MCF 10A (cell line): ENCODE data around the gene DCST2. TPM values are rescaled to one million over a fixed set of nuclear protein-coding genes. Genes with fewer than 3 reads are reported as not detected.

ENCODE experiments used
- BruUV-seq: library from RNA; stranded (reverse); fragments of 400-500 nt; replicated peaks from 2 replicates; lab custom pipeline; 2021; lab: Mats Ljungman, UMichigan
- CTCF ChIA-PET: fragments of 300-600 bp; sonication (Branson Sonifier 250); formaldehyde crosslinking; extraction: SDS; loops from one replicate; lab custom pipeline; 2021; ENCODE audit warnings: antibody characterized with exemption, inconsistent platforms; lab: Yijun Ruan, JAX
- POLR2A ChIA-PET: fragments of 300-600, 350-650 bp; sonication (Branson Sonifier 250); formaldehyde crosslinking; extraction: SDS; loops from one replicate; lab custom pipeline; 2020; ENCODE audit warnings: antibody characterized with exemption, inconsistent platforms; lab: Yijun Ruan, JAX
- DNase-seq: peaks from one replicate; pipeline ENCODE4 v3.0.0-alpha.2; 2018; ENCODE audit not compliant: unreplicated experiment
- H3K27ac Mint-ChIP-seq: one replicate; pipeline ENCODE4 v1.8.0; 2022; ENCODE audit warnings: mild to moderate bottlenecking, low read depth, mixed read lengths; ENCODE audit not compliant: unreplicated experiment
- H3K27me3 Mint-ChIP-seq: one replicate; pipeline ENCODE4 v1.8.0; 2022; ENCODE audit warnings: mixed read lengths; ENCODE audit not compliant: insufficient read depth, unreplicated experiment
- H3K36me3 Mint-ChIP-seq: one replicate; pipeline ENCODE4 v1.8.0; 2022; ENCODE audit warnings: mild to moderate bottlenecking, moderate library complexity, mixed read lengths; ENCODE audit not compliant: insufficient read depth, unreplicated experiment
- H3K4me1 Mint-ChIP-seq: one replicate; pipeline ENCODE4 v1.8.0; 2022; ENCODE audit warnings: mixed read lengths; ENCODE audit not compliant: insufficient read depth, unreplicated experiment
- H3K4me3 Mint-ChIP-seq: one replicate; pipeline ENCODE4 v1.8.0; 2022; ENCODE audit warnings: mild to moderate bottlenecking, moderate library complexity, mixed read lengths; ENCODE audit not compliant: unreplicated experiment
- H3K9me3 Mint-ChIP-seq: one replicate; pipeline ENCODE4 v1.8.0; 2022; ENCODE audit warnings: mixed read lengths; ENCODE audit not compliant: unreplicated experiment
- intact Hi-C: fragments of 100-400 bp; cut with micrococcal nuclease; formaldehyde crosslinking; loops from 2 replicates; pipeline ENCODE4 v1.14.1; 2022
- total RNA-seq: library from RNA; stranded (reverse); gene quantifications from 2 replicates; pipeline ENCODE4 v1.2.3, GENCODE V29; 2022
- TF ChIP-seq, protein P1 (sequence below): fragments of 200-600 bp; IDR thresholded peaks from one replicate; pipeline ENCODE4 v1.8.0; 2022; ENCODE audit warnings: antibody characterized with exemption, mild to moderate bottlenecking; ENCODE audit not compliant: unreplicated experiment

DCST2 gene
- total RNA-seq, 1 experiment from 2014 or later: 0.91 TPM

DNA sequence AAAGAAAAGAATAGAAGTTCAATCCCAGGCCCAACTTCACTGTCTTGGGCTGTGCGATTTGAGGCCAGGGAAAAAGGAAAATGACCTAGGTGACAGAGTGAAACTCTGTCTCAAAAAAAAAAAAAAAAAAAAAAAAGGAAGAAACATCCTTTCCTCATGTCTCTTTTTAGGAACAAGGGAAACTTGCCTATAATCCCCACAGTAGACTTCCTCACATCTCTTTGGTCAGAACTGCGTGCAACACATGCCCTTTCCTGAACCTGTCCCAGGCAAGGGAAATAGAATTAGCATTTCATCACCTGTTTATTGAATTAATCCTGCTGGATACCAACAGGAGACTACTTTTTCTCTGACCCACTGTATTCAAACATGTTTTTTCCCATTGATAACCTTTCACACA lies 2.4 kb upstream of the DCST2 start:
- ChIA-PET POLR2A (interaction anchor here (0.7 to 9.7 kb wide), 3 partner anchors 17 to 65 kb away, joined by 3 to 275 read pairs (median 5); partner anchors contain the start of gene SHC1), CTCF (interaction anchor here (2.5 to 23.3 kb wide), 2 partner anchors 9 to 19 kb away, joined by 12 to 390 read pairs; no protein-coding TSS in a partner anchor)
- Mint-ChIP-seq H3K27ac (no peak overlapping the region), H3K27me3 (no peaks in the 10 kb centered on the region), H3K9me3 (no peaks in the 10 kb centered on the region), H3K36me3 (no peaks in the 10 kb centered on the region), H3K4me1 (peaks cover 33% of the 10 kb centered on the region), H3K4me3 (no peak overlapping the region)
- TF ChIP-seq, protein P1, sequence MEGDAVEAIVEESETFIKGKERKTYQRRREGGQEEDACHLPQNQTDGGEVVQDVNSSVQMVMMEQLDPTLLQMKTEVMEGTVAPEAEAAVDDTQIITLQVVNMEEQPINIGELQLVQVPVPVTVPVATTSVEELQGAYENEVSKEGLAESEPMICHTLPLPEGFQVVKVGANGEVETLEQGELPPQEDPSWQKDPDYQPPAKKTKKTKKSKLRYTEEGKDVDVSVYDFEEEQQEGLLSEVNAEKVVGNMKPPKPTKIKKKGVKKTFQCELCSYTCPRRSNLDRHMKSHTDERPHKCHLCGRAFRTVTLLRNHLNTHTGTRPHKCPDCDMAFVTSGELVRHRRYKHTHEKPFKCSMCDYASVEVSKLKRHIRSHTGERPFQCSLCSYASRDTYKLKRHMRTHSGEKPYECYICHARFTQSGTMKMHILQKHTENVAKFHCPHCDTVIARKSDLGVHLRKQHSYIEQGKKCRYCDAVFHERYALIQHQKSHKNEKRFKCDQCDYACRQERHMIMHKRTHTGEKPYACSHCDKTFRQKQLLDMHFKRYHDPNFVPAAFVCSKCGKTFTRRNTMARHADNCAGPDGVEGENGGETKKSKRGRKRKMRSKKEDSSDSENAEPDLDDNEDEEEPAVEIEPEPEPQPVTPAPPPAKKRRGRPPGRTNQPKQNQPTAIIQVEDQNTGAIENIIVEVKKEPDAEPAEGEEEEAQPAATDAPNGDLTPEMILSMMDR: no peak
- intact Hi-C loops: no loop called here
- DNase-seq: no peak
- no TSS peak for BruUV-seq

DNA sequence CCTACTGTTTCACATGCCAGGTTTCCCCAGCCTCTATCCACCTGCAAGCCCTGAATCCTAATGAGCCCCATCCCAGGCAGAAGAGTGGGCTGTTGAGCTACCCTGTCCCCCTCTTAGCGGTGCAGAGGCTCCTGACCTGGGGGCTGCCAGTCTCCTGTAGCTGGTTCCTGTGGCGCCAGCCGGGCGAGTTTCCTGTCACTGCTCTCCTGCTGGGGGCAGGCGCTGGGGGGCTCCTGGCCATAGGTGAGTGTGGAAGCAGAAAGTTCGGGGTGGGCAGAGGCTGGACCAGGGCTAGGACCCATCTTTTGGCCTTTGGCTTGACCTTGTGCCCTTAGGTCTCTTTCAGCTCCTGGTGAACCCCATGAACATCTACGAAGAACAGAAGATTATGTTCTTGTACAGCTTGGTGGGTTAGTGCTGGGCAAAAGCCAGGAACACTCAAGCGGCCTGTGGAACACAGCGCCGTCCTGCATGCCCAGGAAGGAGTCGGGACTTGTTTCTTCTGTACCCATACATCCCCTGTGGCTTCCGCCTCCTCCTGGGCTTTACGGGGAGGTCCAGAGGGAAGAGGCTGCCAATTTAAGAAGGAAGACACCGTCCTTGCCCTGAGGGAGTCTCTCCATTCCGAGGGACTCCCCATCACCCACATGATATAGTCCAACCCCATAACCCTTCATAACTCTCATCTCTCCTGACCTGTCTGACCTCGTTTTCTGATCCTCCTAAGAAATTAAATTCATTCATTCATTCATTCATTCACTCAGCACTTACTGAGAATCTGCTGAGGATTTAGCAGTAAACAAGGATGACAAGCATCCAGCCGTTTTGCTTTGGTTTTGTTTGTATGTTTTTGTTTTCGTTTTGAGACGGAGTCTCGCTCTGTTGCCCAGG lies 982 bp upstream of the DCST2 start:
- intact Hi-C loops: no loop called here
- Mint-ChIP-seq H3K36me3 (no peaks in the 10 kb centered on the region), H3K4me3 (no peak overlapping the region), H3K27me3 (no peaks in the 10 kb centered on the region), H3K4me1 (peaks cover 32% of the 10 kb centered on the region), H3K9me3 (no peaks in the 10 kb centered on the region), H3K27ac (no peak overlapping the region)
- no TSS peak for BruUV-seq
- POLR2A ChIA-PET: interaction anchor here (1.2 to 9.7 kb wide), 2 partner anchors 15 to 31 kb away, joined by 4 to 275 read pairs; no protein-coding TSS in a partner anchor
- no peak for DNase-seq
- TF ChIP-seq, protein P1: no peak
- CTCF ChIA-PET: interaction anchor here (0.6 to 2.5 kb wide), 8 partner anchors 11 to 81 kb away, joined by 3 to 12 read pairs (median 3); no protein-coding TSS in a partner anchor

DNA sequence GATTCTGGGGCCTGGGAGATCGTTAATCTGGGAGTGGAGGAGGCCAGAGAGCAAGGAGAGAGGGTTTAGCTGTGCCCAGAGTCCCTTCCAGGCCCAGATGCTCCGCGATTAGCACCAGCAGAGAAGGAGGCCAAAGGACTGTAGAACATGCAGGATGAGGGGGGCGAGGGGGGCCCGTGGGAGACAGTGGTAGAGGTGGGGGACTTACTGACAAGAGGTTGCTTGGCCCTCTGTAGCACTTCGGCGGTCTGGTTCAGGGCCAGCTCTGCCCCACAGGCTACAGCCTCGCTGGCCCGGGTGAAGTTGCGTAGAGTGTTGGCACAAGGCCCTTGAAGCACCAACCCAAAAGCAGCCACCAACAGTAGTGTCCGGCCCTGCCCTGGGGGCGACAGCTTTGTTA lies 695 bp downstream of the DCST2 start:
- intact Hi-C loops: no loop called here
- DNase-seq: no peak
- no peaks in the 10 kb centered on the region for H3K36me3 Mint-ChIP-seq
- BruUV-seq: no TSS peak
- CTCF ChIA-PET: interaction anchor here (0.6 to 1.1 kb wide), 4 partner anchors 11 to 16 kb away, joined by 3 to 5 read pairs (median 4); no protein-coding TSS in a partner anchor
- H3K27me3 Mint-ChIP-seq: no peaks in the 10 kb centered on the region
- H3K27ac Mint-ChIP-seq: no peak overlapping the region
- no peaks in the 10 kb centered on the region for H3K9me3 Mint-ChIP-seq
- TF ChIP-seq, protein P1: no peak
- POLR2A ChIA-PET: interaction anchor here (9.7 kb wide), 1 partner anchor 14 kb away, joined by 275 read pairs; no protein-coding TSS in a partner anchor
- peaks cover 15% of the 10 kb centered on the region for H3K4me1 Mint-ChIP-seq
- H3K4me3 Mint-ChIP-seq: no peak overlapping the region

DNA sequence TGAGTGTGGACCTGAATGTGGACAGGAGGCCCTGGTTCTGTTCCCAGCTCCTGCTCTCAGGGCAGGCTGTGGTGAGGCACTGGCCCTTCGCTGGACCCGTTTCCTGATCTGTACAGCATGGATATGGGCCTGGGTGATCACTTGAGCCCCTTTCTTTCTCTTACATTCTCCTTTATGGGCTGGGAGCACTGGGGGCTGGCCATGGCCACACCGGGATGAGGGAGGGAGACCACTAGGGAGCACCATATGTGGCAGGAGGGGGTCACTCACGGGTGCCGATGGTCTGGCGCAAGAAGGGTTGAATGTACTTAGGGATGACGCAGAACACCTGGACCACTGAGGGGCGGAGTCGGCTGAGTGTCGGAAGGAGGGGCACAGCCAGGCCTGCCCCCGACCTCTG lies 2.7 kb downstream of the DCST2 start:
- no peaks in the 10 kb centered on the region for H3K27me3 Mint-ChIP-seq
- DNase-seq: no peak
- ChIA-PET CTCF (interaction anchor here (1.7 kb wide), 1 partner anchor 13 kb away, joined by 4 read pairs; no protein-coding TSS in a partner anchor), POLR2A (interaction anchor here (9.7 kb wide), 1 partner anchor 12 kb away, joined by 275 read pairs; no protein-coding TSS in a partner anchor)
- TF ChIP-seq, protein P1: no peak
- intact Hi-C loops: no loop called here
- H3K4me3 Mint-ChIP-seq: no peak overlapping the region
- no peak overlapping the region for H3K27ac Mint-ChIP-seq
- H3K36me3 Mint-ChIP-seq: no peaks in the 10 kb centered on the region
- no TSS peak for BruUV-seq
- no peaks in the 10 kb centered on the region for H3K9me3 Mint-ChIP-seq
- peaks cover 5% of the 10 kb centered on the region for H3K4me1 Mint-ChIP-seq
